Activated naive CD4-positive, alpha-beta T cell treated with anti-CD3 and anti-CD28 coated beads, Interleukin-2, amount 10 ng/mL, durations not matched to agents 7 days and 5 days (primary cell): ENCODE data around the gene QKI.

Experiments
- CTCF ChIA-PET: fragments of 350-600 bp; sonication (Branson Sonifier 250); formaldehyde crosslinking; loops from one replicate; lab custom pipeline; 2021; ENCODE audit warnings: antibody characterized with exemption; lab: Charles Lee
- DNase-seq: peaks from one replicate; pipeline ENCODE4 v3.0.0-alpha.2; 2020
- H3K27ac Mint-ChIP-seq: one replicate; pipeline ENCODE4 v1.8.0; 2021; ENCODE audit warnings: mild to moderate bottlenecking, moderate library complexity, mixed read lengths
- H3K27me3 Mint-ChIP-seq: one replicate; pipeline ENCODE4 v1.8.0; 2021; ENCODE audit warnings: mild to moderate bottlenecking, mixed read lengths
- H3K36me3 Mint-ChIP-seq: one replicate; pipeline ENCODE4 v1.8.0; 2021; ENCODE audit warnings: mixed read lengths
- H3K4me1 Mint-ChIP-seq: one replicate; pipeline ENCODE4 v1.8.0; 2021; ENCODE audit warnings: mixed read lengths
- H3K4me3 Mint-ChIP-seq: one replicate; pipeline ENCODE4 v1.8.0; 2021; ENCODE audit warnings: mild to moderate bottlenecking, moderate library complexity, mixed read lengths
- H3K9me3 Mint-ChIP-seq: one replicate; pipeline ENCODE4 v1.8.0; 2021; ENCODE audit warnings: mixed read lengths

The QKI gene

DNA sequence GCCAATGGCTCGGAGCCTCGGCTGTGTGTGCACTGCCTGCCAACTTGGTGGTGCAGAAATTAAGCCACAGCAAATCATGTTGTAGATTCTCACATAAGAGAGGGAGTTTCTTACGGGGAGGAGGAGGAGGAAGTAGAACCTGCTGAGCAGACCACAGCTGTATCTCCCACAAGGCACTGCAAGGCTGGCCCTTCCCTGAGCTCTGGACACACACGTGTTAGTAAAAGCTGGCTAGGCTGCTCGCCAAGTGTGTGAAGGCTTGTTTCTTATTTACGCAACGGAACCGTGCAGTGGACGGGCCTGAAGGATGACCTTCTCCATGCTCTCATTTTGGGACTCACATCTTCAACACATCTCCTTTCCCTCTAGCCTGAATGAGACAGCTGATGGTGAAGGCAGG is 15.7 kb upstream of the QKI start:
- no peaks in the 10 kb centered on the region for H3K9me3 Mint-ChIP-seq
- no peak overlapping the region for H3K27ac Mint-ChIP-seq
- H3K27me3 Mint-ChIP-seq = peaks cover 48% of the 10 kb centered on the region
- peaks cover 6% of the 10 kb centered on the region for H3K4me1 Mint-ChIP-seq
- no peak for DNase-seq
- H3K36me3 Mint-ChIP-seq = no peaks in the 10 kb centered on the region
- no peak overlapping the region for H3K4me3 Mint-ChIP-seq
- CTCF ChIA-PET = no interaction called here

DNA sequence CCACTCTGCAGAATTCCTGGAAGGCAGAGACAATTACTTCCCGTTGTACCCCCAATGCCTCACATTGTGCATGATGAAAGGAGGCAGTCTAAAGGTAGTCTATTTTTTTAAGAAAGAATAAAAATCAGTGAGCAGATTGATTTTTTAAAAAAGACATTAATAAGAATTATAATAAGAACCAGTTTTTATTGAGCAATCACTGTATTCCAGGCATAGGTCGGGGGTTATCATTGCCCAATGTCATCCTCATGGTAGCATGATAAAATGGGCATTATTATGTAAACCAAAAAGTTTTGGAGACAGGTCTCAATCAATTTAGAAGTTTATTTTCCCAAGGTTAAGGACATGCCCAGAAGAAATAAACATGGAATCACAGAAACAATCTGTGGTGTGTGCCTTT is 14.0 kb upstream of the QKI start:
- Mint-ChIP-seq H3K4me3 (no peak overlapping the region), H3K9me3 (no peaks in the 10 kb centered on the region), H3K4me1 (peaks cover 13% of the 10 kb centered on the region), H3K27ac (no peak overlapping the region), H3K27me3 (peaks cover 38% of the 10 kb centered on the region), H3K36me3 (no peaks in the 10 kb centered on the region)
- no peak for DNase-seq
- CTCF ChIA-PET = no interaction called here

DNA sequence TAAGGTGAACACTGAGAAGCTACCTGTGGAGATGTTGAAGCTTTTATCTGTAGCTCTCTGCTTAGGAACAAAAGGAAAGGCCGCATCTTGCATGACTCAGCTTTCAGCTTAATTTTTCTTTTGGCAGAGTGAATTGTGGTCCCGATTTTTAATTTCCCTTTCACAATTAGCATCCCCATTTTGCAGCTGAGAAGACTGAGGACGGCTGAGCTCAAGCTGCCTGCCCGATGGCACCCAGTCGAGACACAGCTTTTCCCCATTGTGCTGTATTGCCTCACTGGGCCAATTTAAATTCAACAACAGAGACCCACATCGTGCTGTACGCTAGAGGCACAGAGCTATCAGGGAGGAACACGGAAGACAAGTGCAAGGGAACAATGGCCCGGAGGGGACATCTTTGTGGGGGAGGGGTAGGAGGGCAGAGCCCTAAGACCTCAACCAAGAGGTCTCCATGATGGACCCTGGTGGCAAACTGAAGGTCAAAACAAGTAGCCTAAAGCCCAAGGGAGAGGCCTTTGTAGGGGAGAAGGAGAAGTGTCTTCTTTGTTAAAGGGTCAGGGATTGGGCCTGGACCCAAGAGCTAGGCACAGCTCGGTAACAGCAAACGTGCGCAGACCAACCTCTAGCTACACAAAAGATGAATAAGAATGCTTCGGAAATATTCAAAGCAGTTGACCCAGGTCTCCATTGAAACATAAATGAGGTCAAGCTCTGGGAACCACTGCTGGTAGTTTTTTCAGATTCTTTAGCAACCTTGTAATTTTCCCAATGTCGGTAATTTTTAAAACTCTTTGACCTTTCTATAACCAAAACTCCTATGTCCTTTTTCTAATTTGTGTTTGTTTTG is 13.3 kb upstream of the QKI start:
- no peaks in the 10 kb centered on the region for H3K9me3 Mint-ChIP-seq
- H3K4me3 Mint-ChIP-seq = no peak overlapping the region
- DNase-seq = no peak
- H3K4me1 Mint-ChIP-seq = peaks cover 20% of the 10 kb centered on the region
- CTCF ChIA-PET = interaction anchor here (1.4 kb wide), 1 partner anchor 19 kb away, joined by 4 read pairs; no protein-coding TSS in a partner anchor
- H3K27ac Mint-ChIP-seq = no peak overlapping the region
- H3K36me3 Mint-ChIP-seq = no peaks in the 10 kb centered on the region
- H3K27me3 Mint-ChIP-seq = peaks cover 34% of the 10 kb centered on the region

DNA sequence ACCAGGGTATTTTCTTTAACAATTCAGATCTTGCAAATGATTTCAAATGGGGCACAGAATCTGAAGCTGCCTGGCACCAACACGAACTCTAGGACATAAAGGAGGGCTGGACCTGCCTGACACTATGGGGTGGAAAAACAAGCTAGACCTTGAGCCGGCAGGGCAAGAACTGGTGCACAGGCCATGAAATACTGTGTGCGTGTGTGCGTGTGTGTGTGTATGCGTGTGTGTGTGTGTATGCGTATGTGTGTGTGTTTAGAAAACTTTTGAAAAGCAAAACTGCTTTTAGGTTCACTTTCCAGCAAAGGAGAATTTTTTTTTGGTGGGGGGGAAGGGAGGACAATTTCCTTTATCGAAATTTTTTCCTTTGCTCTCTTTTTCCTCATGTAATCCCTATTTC is 11.9 kb upstream of the QKI start:
- H3K27me3 Mint-ChIP-seq = peaks cover 21% of the 10 kb centered on the region
- no peak for DNase-seq
- H3K4me3 Mint-ChIP-seq = no peak overlapping the region
- H3K4me1 Mint-ChIP-seq = peaks cover 18% of the 10 kb centered on the region
- H3K9me3 Mint-ChIP-seq = no peaks in the 10 kb centered on the region
- H3K36me3 Mint-ChIP-seq = no peaks in the 10 kb centered on the region
- no peak overlapping the region for H3K27ac Mint-ChIP-seq
- CTCF ChIA-PET = interaction anchor here (1.4 kb wide), 1 partner anchor 17 kb away, joined by 4 read pairs; no protein-coding TSS in a partner anchor

DNA sequence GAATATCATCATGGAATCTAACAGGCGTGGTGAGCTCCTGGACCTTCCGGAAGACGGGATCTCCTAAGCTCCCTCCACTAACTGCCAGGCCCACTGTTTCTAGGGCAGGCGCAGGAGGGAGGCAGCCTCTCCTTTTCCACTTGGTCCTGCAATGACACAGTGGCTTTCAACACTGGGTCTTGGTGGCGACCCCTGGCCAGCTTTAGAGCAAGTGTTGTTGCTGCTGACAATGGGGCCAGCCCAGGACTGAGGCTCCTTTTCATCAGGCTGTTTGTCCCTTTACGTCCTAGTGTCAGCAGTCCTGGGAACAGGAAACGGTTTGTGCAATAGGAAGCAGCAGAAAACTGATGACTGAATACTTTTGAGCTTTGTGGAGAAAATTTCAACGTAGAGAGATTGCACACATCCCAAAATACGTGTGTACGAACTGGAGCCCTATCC is 9.7 kb upstream of the QKI start:
- H3K27me3 Mint-ChIP-seq = peaks cover 6% of the 10 kb centered on the region
- DNase-seq = no peak
- CTCF ChIA-PET = no interaction called here
- H3K4me1 Mint-ChIP-seq = peaks cover 18% of the 10 kb centered on the region
- no peak overlapping the region for H3K4me3 Mint-ChIP-seq
- no peaks in the 10 kb centered on the region for H3K9me3 Mint-ChIP-seq
- no peaks in the 10 kb centered on the region for H3K36me3 Mint-ChIP-seq
- no peak overlapping the region for H3K27ac Mint-ChIP-seq

DNA sequence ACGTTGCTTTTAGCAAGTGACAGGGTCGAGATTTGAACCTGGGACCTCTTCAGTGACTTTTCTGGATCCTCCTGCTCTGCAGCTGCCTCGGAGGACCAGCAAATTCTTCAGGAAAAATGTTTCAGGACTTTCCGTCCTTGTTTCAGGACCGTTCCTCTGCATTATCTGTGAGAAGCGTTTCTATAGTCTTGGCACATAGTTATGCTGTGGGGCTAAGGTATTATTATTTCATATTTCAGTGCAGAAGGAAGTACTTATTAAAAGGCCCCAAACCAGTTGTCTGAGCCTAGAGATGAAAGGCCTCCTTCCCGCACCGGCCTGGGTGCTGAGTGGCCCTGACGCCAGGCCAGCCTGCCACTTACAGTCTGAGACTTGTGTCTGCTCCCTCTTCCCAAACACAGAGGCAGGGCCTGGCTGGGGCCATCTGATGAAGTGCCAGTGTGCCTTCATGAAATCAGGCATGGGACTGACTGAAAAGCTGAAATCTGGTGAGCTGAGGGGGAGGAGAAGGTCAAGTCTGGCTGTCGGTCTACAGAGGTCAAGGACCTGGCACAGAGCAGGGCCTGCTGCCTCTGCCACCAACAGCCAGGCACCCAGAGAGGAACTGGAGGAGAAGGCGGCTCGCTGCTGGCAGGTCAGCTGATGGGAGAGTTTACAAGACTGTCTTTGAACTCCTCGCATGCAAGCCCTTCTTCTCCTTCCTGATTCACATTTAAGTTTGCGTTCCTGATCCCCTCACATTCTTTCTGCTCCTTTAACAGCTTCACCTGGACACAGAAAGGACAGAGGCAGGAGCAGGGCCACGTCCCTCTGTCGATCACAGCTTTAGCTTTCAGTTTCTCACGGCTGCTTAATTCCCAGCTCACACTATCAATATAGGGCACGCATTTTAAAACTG is 8.9 kb upstream of the QKI start:
- Mint-ChIP-seq H3K36me3 (no peaks in the 10 kb centered on the region), H3K27ac (peak overlapping the region; percentile 87), H3K4me1 (peaks cover 18% of the 10 kb centered on the region), H3K9me3 (no peaks in the 10 kb centered on the region), H3K4me3 (peak overlapping the region; percentile 73), H3K27me3 (peaks cover under 1% of the 10 kb centered on the region)
- CTCF ChIA-PET = no interaction called here
- DNase-seq = peak; percentile 48

DNA sequence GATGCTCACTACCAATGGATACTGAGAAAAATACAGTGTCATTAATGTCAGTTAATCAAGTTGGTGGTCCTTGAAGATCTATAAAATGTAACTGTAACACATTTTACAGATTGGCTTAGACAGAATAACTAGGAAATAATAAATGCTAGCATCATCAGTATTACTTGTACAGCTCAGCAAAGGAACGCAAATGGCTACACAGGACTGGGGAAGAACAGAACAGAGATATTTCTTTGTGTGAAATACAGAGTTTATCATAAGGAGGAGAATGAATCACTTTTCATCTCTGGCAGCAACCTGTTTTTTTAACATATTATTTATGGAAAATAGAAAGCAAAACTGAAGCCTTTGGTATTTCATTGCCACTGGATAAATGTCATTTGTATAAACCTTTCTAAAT is 8.2 kb upstream of the QKI start:
- Mint-ChIP-seq H3K27me3 (peaks cover 7% of the 10 kb centered on the region), H3K9me3 (no peaks in the 10 kb centered on the region), H3K4me1 (peaks cover 20% of the 10 kb centered on the region), H3K27ac (peak overlapping the region; percentile 87), H3K4me3 (peak overlapping the region; percentile 73), H3K36me3 (no peaks in the 10 kb centered on the region)
- no peak for DNase-seq
- CTCF ChIA-PET = no interaction called here

DNA sequence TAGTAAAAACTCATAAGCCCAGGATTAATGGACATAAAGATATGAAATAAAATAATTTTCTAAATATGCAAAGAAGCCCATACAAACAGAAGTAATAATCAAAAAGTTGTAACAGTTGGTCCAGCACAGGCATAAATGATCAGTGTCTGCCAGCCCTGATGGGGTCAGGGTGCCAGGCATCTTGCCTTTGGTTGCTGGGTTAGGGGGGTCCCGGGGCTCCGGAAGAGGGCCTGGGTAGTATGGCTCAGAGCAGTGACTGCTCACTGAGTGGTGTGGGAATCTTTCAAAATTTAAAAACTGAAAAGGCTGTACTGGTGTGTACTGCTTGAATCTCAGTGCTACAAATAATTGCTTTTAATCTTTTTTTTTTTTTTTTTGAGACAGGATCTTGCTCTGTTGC is 7.7 kb upstream of the QKI start:
- peaks cover 21% of the 10 kb centered on the region for H3K4me1 Mint-ChIP-seq
- DNase-seq = no peak
- no peaks in the 10 kb centered on the region for H3K9me3 Mint-ChIP-seq
- CTCF ChIA-PET = no interaction called here
- H3K4me3 Mint-ChIP-seq = no peak overlapping the region
- no peak overlapping the region for H3K27ac Mint-ChIP-seq
- no peaks in the 10 kb centered on the region for H3K36me3 Mint-ChIP-seq
- peaks cover 12% of the 10 kb centered on the region for H3K27me3 Mint-ChIP-seq

DNA sequence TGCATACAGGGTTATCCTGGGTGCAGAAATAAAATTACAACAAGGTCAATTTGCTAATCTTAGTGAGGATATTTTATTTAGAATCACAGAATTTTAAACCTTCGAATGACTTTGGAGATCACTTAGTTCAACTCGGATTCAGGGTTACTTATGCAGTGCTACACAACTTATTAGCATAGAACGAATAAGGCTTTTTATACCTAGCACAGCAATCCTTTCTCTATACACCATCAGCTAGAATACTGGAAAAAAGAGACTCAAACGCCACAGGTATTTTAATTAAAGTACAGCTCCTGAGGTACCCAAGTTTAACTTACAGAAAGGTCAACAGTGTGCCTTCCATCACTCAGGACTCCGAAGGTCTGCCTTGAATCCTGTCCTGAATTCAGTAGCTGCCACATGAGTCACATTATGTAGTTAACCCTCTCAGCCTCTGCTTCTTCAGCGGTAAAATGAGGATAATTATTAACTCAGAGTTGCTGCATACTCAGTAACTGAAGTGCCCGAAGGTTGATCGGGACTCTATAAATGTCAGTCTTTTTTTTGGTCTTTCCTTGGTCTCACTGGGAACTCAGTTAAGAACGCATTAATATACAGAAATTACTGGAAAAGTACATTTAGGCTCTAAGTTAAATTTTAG is 6.0 kb upstream of the QKI start:
- CTCF ChIA-PET = no interaction called here
- H3K9me3 Mint-ChIP-seq = no peaks in the 10 kb centered on the region
- DNase-seq = no peak
- H3K27me3 Mint-ChIP-seq = peaks cover 17% of the 10 kb centered on the region
- no peak overlapping the region for H3K4me3 Mint-ChIP-seq
- H3K36me3 Mint-ChIP-seq = no peaks in the 10 kb centered on the region
- H3K4me1 Mint-ChIP-seq = peaks cover 30% of the 10 kb centered on the region
- no peak overlapping the region for H3K27ac Mint-ChIP-seq

DNA sequence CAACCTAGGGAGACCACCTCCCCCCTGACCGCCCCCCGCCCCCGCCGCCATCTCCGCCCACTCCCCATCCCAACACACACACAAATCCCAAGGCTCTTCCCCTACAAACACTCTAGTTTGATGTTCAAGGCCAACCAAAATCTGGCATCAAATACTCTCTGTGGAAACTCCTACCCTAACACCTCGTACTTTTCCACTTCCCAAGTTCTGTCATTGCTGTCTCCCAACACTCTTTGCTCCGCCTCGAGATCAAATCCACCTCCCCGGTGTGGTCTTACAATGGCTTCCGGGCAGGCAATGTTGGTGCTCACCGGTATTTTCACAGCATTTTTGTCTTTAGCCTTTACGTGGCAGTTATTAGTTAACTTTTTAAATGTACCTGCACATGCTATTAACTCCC is 4.8 kb upstream of the QKI start:
- Mint-ChIP-seq H3K27me3 (peaks cover 17% of the 10 kb centered on the region), H3K4me1 (peaks cover 30% of the 10 kb centered on the region), H3K4me3 (no peak overlapping the region), H3K36me3 (no peaks in the 10 kb centered on the region), H3K9me3 (no peaks in the 10 kb centered on the region), H3K27ac (no peak overlapping the region)
- no peak for DNase-seq
- CTCF ChIA-PET = no interaction called here

DNA sequence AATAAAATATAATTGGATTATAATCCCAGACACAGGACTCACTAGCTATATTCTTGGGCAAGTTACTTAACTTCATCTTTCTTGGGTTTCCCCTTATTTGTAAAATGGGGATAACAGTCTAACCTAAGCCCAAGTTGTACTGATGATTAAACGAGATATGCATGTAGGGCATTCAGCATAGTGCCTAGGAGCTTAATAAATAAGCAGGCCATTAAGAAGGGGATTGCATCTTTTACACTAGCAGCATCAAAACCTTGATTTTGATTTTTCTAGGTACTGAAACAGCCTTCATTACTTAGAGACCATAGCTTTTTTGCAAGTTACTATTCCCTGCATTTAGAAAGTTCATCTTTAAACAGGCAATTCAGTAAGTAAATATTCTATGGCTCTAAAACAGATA is 2.2 kb upstream of the QKI start:
- H3K27ac Mint-ChIP-seq = no peak overlapping the region
- peak overlapping the region; percentile 73 for H3K4me3 Mint-ChIP-seq
- CTCF ChIA-PET = interaction anchor here (0.6 to 0.7 kb wide), 2 partner anchors 26 to 98 kb away, joined by 3 read pairs; no protein-coding TSS in a partner anchor
- no peaks in the 10 kb centered on the region for H3K9me3 Mint-ChIP-seq
- peaks cover 23% of the 10 kb centered on the region for H3K4me1 Mint-ChIP-seq
- peaks cover 17% of the 10 kb centered on the region for H3K27me3 Mint-ChIP-seq
- no peaks in the 10 kb centered on the region for H3K36me3 Mint-ChIP-seq
- no peak for DNase-seq

DNA sequence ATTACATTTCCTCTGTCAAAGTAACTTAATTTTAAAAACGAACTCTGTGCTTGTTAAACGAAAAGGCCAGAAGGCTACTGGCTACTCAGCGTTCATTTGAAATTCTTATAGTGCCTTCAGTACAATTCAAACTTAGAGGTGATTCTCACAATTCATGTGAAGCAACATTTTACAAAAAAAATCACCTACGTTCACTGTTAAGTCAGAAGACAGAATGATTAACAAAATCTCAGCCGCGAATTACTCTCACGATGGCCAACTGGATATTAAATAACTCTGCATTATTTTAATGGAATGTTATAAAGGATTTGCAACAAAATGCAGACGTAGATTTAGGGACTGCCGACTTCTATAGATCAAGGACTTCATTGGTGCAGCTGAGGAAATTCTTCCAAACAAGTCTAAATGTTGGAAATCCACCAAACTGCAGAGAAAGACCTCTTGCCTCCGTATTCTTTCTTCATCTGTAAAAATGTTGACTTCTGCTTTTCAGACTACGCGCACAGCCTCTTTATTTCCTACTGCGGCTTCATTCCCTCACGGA is 1.6 kb upstream of the QKI start:
- H3K4me1 Mint-ChIP-seq = peaks cover 27% of the 10 kb centered on the region
- CTCF ChIA-PET = interaction anchor here (0.6 kb wide), 1 partner anchor 25 kb away, joined by 3 read pairs; no protein-coding TSS in a partner anchor
- DNase-seq = no peak
- no peaks in the 10 kb centered on the region for H3K36me3 Mint-ChIP-seq
- H3K4me3 Mint-ChIP-seq = peak overlapping the region; percentile 73
- H3K27ac Mint-ChIP-seq = peak overlapping the region; percentile 64
- no peaks in the 10 kb centered on the region for H3K9me3 Mint-ChIP-seq
- peaks cover 17% of the 10 kb centered on the region for H3K27me3 Mint-ChIP-seq

DNA sequence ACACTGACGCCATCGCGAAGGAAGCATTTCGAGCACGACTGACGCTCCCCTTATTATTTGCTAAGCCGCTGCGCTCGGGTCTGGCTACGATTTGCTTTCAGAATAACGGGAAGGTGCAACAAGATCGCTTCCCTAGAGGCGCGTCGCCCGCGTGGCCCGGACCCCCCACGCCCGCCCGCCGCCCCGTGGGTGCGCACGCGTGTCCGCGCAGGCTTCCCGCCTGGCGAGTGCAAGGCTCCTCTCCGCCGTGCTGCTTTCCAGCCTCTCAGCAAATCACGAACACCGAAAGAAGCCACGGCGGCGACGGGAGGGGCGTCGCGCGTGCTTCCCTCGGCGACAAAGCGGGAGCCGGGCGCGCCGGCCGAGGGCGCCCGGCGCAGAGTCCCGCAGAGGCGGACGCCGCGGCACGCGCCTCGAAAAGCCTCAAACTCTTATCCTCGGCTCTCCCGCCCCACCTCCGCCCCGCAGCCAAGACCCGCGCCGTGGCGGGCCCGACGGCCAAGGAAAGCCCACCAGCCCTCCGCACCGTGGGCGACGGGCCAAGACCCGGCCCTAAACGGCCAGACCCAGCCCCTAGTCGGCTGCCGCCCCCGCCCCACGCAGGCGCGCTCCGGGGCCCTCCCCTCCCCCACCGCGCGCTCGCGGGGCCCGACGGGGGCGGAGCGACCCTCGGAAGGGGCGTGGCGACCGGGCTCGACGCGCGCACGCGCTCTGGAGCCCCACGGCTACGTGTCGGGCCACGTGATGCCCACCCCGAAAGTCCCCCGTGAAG is 987 bp upstream of the QKI start:
- H3K4me3 Mint-ChIP-seq = peak overlapping the region; percentile 78

More for the DNA sequence above, 987 bp upstream of the QKI start:
- no peaks in the 10 kb centered on the region for H3K9me3 Mint-ChIP-seq
- no peaks in the 10 kb centered on the region for H3K36me3 Mint-ChIP-seq
- H3K27ac Mint-ChIP-seq = peak overlapping the region; percentile 95
- peaks cover 31% of the 10 kb centered on the region for H3K4me1 Mint-ChIP-seq
- DNase-seq = peak; percentile 86
- peaks cover 17% of the 10 kb centered on the region for H3K27me3 Mint-ChIP-seq
- CTCF ChIA-PET = no interaction called here
